H1 (cell line): Measurements from ENCODE around the gene RIPPLY3. TPM values are rescaled to one million over a fixed set of nuclear protein-coding genes. Genes with fewer than 3 reads are reported as not detected.

ENCODE experiments used
- MAFK ChIP-seq: IDR thresholded peaks from 2 replicates; pipeline ENCODE4 v1.6.1; 2012; ENCODE audit warnings: low read depth, mild to moderate bottlenecking, improper control_type of control experiment, low read length
- NANOG ChIP-seq: IDR thresholded peaks from 2 replicates; pipeline ENCODE4 v1.6.1; 2011; ENCODE audit warnings: low read length, low read depth, mild to moderate bottlenecking, inconsistent platforms; ENCODE audit not compliant: insufficient read depth, poor library complexity, severe bottlenecking
- polyA plus RNA-seq, 7 experiments: library from polyadenylated mRNA; depleted of rRNA in 3 of 7; stranded (reverse) in 5 of 7; unstranded in 2 of 7; fragments of >200 nt in 5 of 7; fragments of 200-250 nt in 2 of 7; gene quantifications; 1 replicate in 5 of 7; 2 replicates in 1 of 7; 4 replicates in 1 of 7; pipeline versions ENCODE4 v1.2.1 to v1.2.3, GENCODE V29; 2011 to 2013; ENCODE audit warnings: missing spikeins in 2 of 7, mixed read lengths in 2 of 7
- total RNA-seq: library from RNA; stranded (reverse); fragmentation: NEBNext Ultra II Directional; extraction: Animal tissue kit (Norgen Biotek cat#: 25700); gene quantifications from 2 replicates; pipeline ENCODE4 v1.2.1, GENCODE V29; 2021

Gene RIPPLY3
- total and polyA plus RNA-seq, 2 of the 8 experiments (the other 6 are each of a cell fraction or from before 2014, with no cell fraction given) = 2.0 to 2.2 TPM

DNA sequence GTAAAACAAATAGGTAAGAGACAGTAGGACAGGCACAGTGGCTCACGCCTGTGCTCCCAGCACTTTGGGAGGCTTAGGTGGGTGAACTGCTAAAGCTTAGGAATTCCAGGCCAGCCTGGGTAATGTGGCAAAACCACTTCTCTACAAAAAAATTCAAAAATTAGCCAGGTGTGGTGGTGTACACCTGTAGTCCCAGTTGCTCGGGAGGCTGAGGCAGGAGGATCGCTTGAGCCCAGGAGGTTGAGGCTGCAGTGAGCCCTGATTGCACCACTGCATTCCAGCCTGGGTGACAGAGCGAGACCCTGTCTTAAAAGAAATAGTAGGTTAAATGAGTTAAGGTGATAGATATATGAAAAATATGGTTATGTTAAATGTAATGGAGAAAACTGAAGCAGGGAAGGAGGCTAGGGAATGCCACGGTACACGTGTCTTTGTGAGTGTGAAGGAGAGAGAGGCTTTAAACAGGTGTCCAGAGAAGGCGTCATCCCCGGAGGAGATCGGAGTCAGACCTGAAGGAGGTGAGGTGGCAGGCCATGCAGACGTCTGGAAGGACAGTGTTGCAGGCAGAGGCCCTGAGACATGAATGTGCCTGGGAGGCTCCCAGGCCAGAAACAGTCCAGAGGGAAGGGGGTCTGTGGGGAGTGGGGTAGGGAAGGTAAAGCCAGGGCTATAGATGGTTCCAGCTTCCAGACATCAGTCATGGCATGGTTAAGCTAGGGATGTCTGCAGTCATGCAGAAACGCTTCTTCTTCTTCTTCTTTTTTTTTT is 7.2 kb upstream of the RIPPLY3 start (continued):
- TF ChIP-seq NANOG (no peak), MAFK (no peak)
